Measurements from ENCODE around the gene HRH1.
"Not testable (repeated sequence)": the region's sequence is repeated elsewhere in the genome, so short reads cannot be mapped to it uniquely, and the experiment has no call there.

The HRH1 gene

DNA sequence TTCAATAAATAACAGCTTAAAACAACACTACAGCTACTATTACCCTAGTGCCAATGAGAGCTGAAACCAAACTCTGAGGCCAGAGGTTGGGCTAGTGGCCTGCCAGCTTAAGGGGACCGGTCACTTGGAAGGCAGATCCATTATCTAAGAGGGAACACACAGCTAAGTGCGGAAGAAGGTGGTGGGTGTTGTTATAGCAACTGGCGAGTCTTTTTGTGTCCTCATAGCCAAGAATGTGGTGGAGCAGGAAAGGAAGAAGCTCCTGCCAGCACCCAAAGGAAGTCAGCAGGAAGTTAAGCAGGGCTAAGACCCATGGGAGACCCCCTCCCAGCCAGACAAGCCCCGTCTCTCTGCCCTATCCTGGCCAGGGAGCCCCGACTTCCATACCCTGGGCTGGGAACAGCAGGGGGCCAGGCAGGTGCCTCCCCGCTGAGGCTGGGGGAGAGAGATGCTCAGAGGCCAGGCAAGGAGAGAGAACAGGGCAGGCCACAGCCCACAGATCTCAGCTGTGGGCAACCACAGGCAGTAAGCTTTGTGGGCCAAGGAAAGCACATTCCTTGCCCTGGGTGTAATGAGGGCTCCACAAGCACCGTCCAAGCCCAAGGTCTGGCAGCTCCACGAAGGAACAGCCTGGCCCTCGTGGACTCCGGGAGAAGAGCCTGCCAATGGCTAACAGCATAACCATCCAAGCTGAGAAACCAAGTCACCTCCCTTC is 34.0 kb upstream of the HRH1 start:
- peak; percentile 81 for DNase-seq (ENCODE audit: low read depth)
- TF ChIP-seq, protein P1, sequence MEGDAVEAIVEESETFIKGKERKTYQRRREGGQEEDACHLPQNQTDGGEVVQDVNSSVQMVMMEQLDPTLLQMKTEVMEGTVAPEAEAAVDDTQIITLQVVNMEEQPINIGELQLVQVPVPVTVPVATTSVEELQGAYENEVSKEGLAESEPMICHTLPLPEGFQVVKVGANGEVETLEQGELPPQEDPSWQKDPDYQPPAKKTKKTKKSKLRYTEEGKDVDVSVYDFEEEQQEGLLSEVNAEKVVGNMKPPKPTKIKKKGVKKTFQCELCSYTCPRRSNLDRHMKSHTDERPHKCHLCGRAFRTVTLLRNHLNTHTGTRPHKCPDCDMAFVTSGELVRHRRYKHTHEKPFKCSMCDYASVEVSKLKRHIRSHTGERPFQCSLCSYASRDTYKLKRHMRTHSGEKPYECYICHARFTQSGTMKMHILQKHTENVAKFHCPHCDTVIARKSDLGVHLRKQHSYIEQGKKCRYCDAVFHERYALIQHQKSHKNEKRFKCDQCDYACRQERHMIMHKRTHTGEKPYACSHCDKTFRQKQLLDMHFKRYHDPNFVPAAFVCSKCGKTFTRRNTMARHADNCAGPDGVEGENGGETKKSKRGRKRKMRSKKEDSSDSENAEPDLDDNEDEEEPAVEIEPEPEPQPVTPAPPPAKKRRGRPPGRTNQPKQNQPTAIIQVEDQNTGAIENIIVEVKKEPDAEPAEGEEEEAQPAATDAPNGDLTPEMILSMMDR (IDR thresholded peaks at IDR 0.05; ENCODE audit: low read depth, low read length, missing control alignments): no peak
- no peak overlapping the region for H3K4me3 ChIP-seq (ENCODE audit: low read depth, low read length)
- in situ Hi-C loops (cut with HindIII; ENCODE audit: low sequenced_read_pairs): no loop called here

DNA sequence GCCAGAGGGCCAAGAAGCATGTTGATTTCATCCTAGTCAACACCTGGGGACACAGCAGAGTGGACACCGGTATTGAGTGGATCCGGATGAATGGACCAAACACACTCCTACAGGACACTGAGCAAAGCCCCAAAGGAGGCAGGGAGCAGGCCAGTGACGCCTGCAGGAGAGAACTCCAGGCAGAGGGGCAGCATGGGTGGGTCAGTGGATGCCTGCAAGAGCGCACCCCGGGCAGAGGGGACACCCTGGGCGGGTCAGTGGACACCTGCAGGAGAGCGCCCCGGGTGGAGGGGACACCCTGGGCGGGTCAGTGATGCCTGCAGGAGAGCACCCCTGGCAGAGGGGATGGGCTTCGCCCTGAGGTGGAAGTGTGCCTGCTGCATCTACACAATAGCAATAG is 27.6 kb upstream of the HRH1 start:
- TF ChIP-seq, protein P1 (IDR thresholded peaks at IDR 0.05; ENCODE audit: low read depth, low read length, missing control alignments): no peak
- no peak overlapping the region for H3K4me3 ChIP-seq (ENCODE audit: low read depth, low read length)
- DNase-seq (ENCODE audit: low read depth): no peak
- in situ Hi-C loops (cut with HindIII; ENCODE audit: low sequenced_read_pairs): no loop called here

DNA sequence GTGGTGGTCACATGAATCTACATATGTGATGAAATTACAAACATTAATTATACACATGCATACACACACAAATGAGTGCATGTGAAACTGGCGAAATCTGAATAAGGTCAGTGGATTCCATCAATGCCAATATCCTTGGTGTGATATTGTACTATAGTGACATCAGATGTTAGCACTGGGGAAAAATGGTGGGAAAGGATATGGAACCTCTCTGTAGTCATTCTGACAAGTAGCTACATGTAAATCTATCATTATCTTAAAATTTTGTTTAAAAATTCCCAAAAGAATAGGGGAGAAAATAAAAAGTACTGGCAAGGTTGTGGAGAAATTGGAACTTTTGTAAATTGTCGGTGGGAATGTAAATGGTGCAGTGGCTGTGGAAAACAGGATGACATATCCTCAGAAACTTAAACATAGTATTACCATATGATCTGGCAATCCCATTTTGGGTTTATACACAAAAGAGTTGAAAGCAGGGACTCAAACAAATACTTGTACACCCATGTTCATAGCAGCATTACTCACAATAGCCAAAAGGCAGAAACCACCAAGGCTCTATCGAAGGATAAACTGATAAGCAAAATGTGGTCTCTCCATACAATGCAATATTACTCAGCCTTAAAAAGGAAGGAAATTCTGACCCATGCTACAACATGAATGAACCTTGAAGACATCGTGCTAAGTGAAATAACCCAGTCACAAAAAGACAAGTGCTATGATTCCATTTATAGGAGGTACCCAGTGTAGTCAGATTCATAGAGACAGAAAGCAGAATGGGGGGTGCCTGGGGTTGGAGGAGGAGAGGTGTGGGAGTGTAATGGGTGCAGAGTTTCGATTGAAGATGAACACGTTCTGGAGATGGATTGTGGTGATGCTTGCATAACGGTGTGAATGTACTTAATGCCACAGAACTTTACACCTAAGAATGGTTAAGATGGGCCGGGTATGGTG is 25.3 kb upstream of the HRH1 start:
- no peak overlapping the region for H3K4me3 ChIP-seq (ENCODE audit: low read depth, low read length)
- TF ChIP-seq, protein P1 (IDR thresholded peaks at IDR 0.05; ENCODE audit: low read depth, low read length, missing control alignments): no peak
- no peak for DNase-seq (ENCODE audit: low read depth)
- in situ Hi-C loops (cut with HindIII; ENCODE audit: low sequenced_read_pairs): no loop called here

- DNase-seq (ENCODE audit: low read depth): no peak
- H3K4me3 ChIP-seq (ENCODE audit: low read depth, low read length): no peak overlapping the region
- TF ChIP-seq, protein P1 (IDR thresholded peaks at IDR 0.05; ENCODE audit: low read depth, low read length, missing control alignments): no peak
- in situ Hi-C loops (cut with HindIII; ENCODE audit: low sequenced_read_pairs): no loop called here
These were observed 23.9 kb upstream of the HRH1 start for GRCh38 chr3:11130385-11130784.

GRCh38 chr3:11131371-11131770 is 22.9 kb upstream of the HRH1 start:
- H3K4me3 ChIP-seq (ENCODE audit: low read depth, low read length): no peak overlapping the region
- DNase-seq (ENCODE audit: low read depth): peak; percentile 67
- TF ChIP-seq, protein P1 (IDR thresholded peaks at IDR 0.05; ENCODE audit: low read depth, low read length, missing control alignments): no peak
- in situ Hi-C loops (cut with HindIII; ENCODE audit: low sequenced_read_pairs): no loop called here

DNA sequence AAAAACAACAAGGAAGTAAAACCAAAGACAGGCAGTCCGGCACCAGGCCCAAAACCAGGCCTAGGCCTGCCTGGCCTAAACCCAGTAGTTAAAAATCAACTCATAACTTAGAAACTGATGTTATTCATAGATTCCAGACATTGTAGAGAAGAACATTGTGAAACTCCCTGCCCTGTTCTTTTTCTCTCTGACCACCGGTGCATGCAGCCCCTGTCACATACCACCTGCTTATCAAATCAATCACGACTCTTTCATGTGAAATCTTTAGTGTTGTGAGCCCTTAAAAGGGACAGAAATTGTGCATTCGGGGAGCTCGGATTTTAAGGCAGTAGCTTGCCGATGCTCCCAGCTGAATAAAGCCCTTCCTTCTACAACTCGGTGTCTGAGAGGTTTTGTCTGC is 22.4 kb upstream of the HRH1 start:
- in situ Hi-C loops (cut with HindIII; ENCODE audit: low sequenced_read_pairs); H3K4me3 ChIP-seq (ENCODE audit: low read depth, low read length); DNase-seq (ENCODE audit: low read depth): not testable (repeated sequence)

DNA sequence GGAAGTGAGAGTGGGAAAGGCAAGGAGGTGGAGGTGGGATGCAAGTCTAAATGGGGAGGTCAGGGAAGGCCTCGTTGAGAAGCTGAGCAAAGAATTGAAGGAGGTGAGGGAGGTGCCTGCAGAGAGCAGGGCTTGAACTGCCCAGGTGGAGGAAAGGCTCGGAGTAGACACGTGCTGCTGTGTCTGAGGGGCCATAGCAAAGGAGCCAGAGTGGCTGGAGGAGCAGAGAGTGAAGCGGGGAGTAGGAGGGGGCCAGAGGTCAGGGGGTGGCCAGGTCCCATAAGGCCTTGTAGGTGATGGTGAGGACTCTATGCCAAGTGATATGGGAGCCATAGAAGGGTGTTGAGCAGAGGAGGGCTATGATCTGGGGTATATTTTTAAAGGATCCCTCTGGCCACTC is 21.4 kb upstream of the HRH1 start:
- in situ Hi-C loops (cut with HindIII; ENCODE audit: low sequenced_read_pairs): no loop called here
- no peak for DNase-seq (ENCODE audit: low read depth)
- TF ChIP-seq, protein P1 (IDR thresholded peaks at IDR 0.05; ENCODE audit: low read depth, low read length, missing control alignments): no peak
- H3K4me3 ChIP-seq (ENCODE audit: low read depth, low read length): no peak overlapping the region
